ENCODE results near the gene GJD3. TPM values are rescaled to one million over a fixed set of nuclear protein-coding genes. Genes with fewer than 3 reads are reported as not detected.
"Not testable (repeated sequence)": the region's sequence is repeated elsewhere in the genome, so short reads cannot be mapped to it uniquely, and the experiment has no call there.

The GJD3 gene
- total RNA-seq, 2 experiments from 2014 or later, result not detected

DNA sequence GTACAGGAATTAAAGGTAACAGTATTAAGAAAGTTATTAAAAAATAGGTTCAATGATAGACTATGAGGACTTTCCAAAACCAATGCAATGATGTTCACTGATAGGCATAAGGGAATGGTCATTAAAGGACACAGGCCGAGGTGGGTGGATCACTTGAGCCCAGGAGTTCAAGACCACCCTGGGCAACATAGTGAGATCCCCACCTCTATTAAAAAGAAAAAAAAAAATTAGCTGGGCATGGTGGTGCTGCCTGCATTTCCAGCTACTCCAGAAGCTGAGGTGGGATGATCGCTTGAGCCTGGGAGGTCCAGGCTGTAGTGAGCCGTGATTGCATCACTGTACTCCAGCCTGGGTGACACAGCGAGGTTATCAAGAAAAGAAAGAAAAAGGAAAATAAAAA, 47.3 kb upstream of the GJD3 start:
- ChIA-PET POLR2A (interaction anchor here (0.5 to 1.2 kb wide), 3 partner anchors 10 to 1550 kb away, joined by 3 to 4 read pairs (median 3); no protein-coding TSS in a partner anchor), CTCF (ENCODE audit: unreplicated experiment) (no interaction called here)
- H3K27ac ChIP-seq (ENCODE audit: low read depth, low read length, poor library complexity, severe bottlenecking), result no peak overlapping the region
- intact Hi-C loops (cut with micrococcal nuclease; ENCODE audit: unreplicated experiment), result no loop called here
- BruUV-seq (replicated peaks), result no TSS peak
- H2AFZ ChIP-seq (ENCODE audit: low read length), result no peak overlapping the region
- H3K79me2 ChIP-seq (ENCODE audit: insufficient read depth, low read depth, low read length), result peaks cover 57% of the 10 kb centered on the region
- TF ChIP-seq, protein P1, sequence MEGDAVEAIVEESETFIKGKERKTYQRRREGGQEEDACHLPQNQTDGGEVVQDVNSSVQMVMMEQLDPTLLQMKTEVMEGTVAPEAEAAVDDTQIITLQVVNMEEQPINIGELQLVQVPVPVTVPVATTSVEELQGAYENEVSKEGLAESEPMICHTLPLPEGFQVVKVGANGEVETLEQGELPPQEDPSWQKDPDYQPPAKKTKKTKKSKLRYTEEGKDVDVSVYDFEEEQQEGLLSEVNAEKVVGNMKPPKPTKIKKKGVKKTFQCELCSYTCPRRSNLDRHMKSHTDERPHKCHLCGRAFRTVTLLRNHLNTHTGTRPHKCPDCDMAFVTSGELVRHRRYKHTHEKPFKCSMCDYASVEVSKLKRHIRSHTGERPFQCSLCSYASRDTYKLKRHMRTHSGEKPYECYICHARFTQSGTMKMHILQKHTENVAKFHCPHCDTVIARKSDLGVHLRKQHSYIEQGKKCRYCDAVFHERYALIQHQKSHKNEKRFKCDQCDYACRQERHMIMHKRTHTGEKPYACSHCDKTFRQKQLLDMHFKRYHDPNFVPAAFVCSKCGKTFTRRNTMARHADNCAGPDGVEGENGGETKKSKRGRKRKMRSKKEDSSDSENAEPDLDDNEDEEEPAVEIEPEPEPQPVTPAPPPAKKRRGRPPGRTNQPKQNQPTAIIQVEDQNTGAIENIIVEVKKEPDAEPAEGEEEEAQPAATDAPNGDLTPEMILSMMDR (conservative IDR thresholded peaks at IDR 0.05; ENCODE audit: low read length), result no peak
- TF ChIP-seq EZH2phosphoT487 (IDR thresholded peaks at IDR 0.05; ENCODE audit: borderline replicate concordance, low read depth, low read length), result no peak
- no peaks in the 10 kb centered on the region for H3K9me3 ChIP-seq (ENCODE audit: low read length)
- H3K4me3 ChIP-seq (ENCODE audit: low read depth, low read length, poor library complexity, severe bottlenecking), result no peak overlapping the region
- H3K9me2 ChIP-seq (ENCODE audit: insufficient read depth, low read length), result no peaks in the 10 kb centered on the region
- H3K36me3 ChIP-seq (ENCODE audit: insufficient read depth, low read length), result peaks cover 100% of the 10 kb centered on the region
- peaks cover 13% of the 10 kb centered on the region; the same call in 1 of the 2 replicates for H4K20me1 ChIP-seq (ENCODE audit: insufficient read depth, low read length)
- DNase-seq (ENCODE audit: low spot score), result no peak
- H3K4me1 ChIP-seq (ENCODE audit: insufficient read depth, low read length, poor library complexity, severe bottlenecking), result peaks cover 11% of the 10 kb centered on the region
- no peak overlapping the region for H3K4me2 ChIP-seq (ENCODE audit: low read length)

- peaks cover 40% of the 10 kb centered on the region for H3K79me2 ChIP-seq (ENCODE audit: insufficient read depth, low read depth, low read length)
- no peak overlapping the region for H2AFZ ChIP-seq (ENCODE audit: low read length)
- intact Hi-C loops (cut with micrococcal nuclease; ENCODE audit: unreplicated experiment), result no loop called here
These were observed 45.5 kb upstream of the GJD3 start for GRCh38 chr17:40410082-40410481.

DNA sequence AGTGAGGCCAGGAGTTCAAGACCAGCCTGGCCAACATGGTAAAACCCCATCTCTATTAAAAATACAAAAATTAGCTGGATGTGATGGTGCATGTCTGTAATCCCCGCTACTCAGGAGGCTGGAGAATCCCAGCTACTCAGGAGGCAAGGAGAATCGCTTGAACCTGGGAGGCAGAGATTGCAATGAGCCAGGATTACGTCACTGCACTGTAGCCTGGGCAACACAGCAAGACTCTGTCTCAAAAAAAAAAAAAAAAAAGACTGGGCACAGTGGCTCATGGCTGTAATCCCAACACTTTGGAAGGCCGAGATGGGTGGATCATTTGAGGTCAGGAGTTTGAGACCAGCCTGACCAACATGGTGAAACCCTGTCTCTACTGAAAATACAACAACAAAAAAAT, 45.0 kb upstream of the GJD3 start:
- intact Hi-C loops (cut with micrococcal nuclease; ENCODE audit: unreplicated experiment), result loop anchor here (2.0 kb wide), 1 partner anchor 15 kb away; no protein-coding TSS in a partner anchor
- H2AFZ ChIP-seq (ENCODE audit: low read length); H3K27ac ChIP-seq (ENCODE audit: low read depth, low read length, poor library complexity, severe bottlenecking); CTCF ChIA-PET (ENCODE audit: unreplicated experiment); H3K4me2 ChIP-seq (ENCODE audit: low read length); H3K4me3 ChIP-seq (ENCODE audit: low read depth, low read length, poor library complexity, severe bottlenecking); H3K9me3 ChIP-seq (ENCODE audit: low read length); BruUV-seq (replicated peaks); H3K9me2 ChIP-seq (ENCODE audit: insufficient read depth, low read length); DNase-seq (ENCODE audit: low spot score); H3K4me1 ChIP-seq (ENCODE audit: insufficient read depth, low read length, poor library complexity, severe bottlenecking); H4K20me1 ChIP-seq (ENCODE audit: insufficient read depth, low read length): not testable (repeated sequence)
- Histone ChIP-seq H3K79me2 (ENCODE audit: insufficient read depth, low read depth, low read length) (peaks cover 34% of the 10 kb centered on the region), H3K36me3 (ENCODE audit: insufficient read depth, low read length) (peaks cover 99% of the 10 kb centered on the region)
- POLR2A ChIA-PET, result interaction anchor here (0.6 to 1.5 kb wide), 3 partner anchors 28 to 177 kb away, joined by 3 to 5 read pairs (median 3); no protein-coding TSS in a partner anchor

More at GRCh38 chr17:40410082-40410481, 45.5 kb upstream of the GJD3 start:
- Histone ChIP-seq H3K9me3 (ENCODE audit: low read length) (no peaks in the 10 kb centered on the region), H3K4me1 (ENCODE audit: insufficient read depth, low read length, poor library complexity, severe bottlenecking) (no peaks in the 10 kb centered on the region), H3K4me3 (ENCODE audit: low read depth, low read length, poor library complexity, severe bottlenecking) (no peak overlapping the region), H4K20me1 (ENCODE audit: insufficient read depth, low read length) (no peaks in the 10 kb centered on the region), H3K27ac (ENCODE audit: low read depth, low read length, poor library complexity, severe bottlenecking) (no peak overlapping the region), H3K36me3 (ENCODE audit: insufficient read depth, low read length) (peaks cover 99% of the 10 kb centered on the region), H3K4me2 (ENCODE audit: low read length) (no peak overlapping the region), H3K9me2 (ENCODE audit: insufficient read depth, low read length) (no peaks in the 10 kb centered on the region)
- ChIA-PET POLR2A (interaction anchor here (1.1 to 1.5 kb wide), 2 partner anchors 28 to 122 kb away, joined by 3 to 5 read pairs; no protein-coding TSS in a partner anchor), CTCF (ENCODE audit: unreplicated experiment) (no interaction called here)
- TF ChIP-seq EZH2phosphoT487 (IDR thresholded peaks at IDR 0.05; ENCODE audit: borderline replicate concordance, low read depth, low read length), result no peak
- TF ChIP-seq, protein P1 (conservative IDR thresholded peaks at IDR 0.05; ENCODE audit: low read length), result no peak
- DNase-seq (ENCODE audit: low spot score), result no peak
- BruUV-seq (replicated peaks), result no TSS peak

Measured in OCI-LY7 (cell line).